ENCODE measurements around the gene BCL6B.
"Not testable (repeated sequence)": the region's sequence is repeated elsewhere in the genome, so short reads cannot be mapped to it uniquely, and the experiment has no call there.

Gene BCL6B

GRCh38 chr17:7034955-7035590, 12.2 kb downstream of the BCL6B start:
- no peak for DNase-seq

- DNase-seq = peak; percentile 99
Observed at GRCh38 chr17:7035591-7036368, 12.9 kb downstream of the BCL6B start, which contains the start of gene SLC16A13. TSS of gene SLC16A13 (plus strand) at chr17:7036015. CDS start at chr17:7036383, 368 bp downstream.

GRCh38 chr17:7038025-7038862, 15.4 kb downstream of the BCL6B start:
- DNase-seq = no peak

- peak; percentile 42 for DNase-seq
Observed at GRCh38 chr17:7039832-7040231, 17.0 kb downstream of the BCL6B start.

GRCh38 chr17:7041607-7042500, 19.0 kb downstream of the BCL6B start:
- DNase-seq = peak; percentile 34

- peak; percentile 37 for DNase-seq
Observed at GRCh38 chr17:7042501-7043181, 19.8 kb downstream of the BCL6B start.

GRCh38 chr17:7043182-7043496, 20.3 kb downstream of the BCL6B start:
- DNase-seq = no peak

GRCh38 chr17:7043497-7044198, 20.8 kb downstream of the BCL6B start, which contains the start of gene SLC16A11:
TSS of gene SLC16A11 (minus strand) at chr17:7044092. CDS start at chr17:7043513, 579 bp downstream.
- DNase-seq = no peak

- DNase-seq = peak; percentile 88
Observed at GRCh38 chr17:7045492-7046126, 22.8 kb downstream of the BCL6B start.

GRCh38 chr17:7046127-7046724, 23.4 kb downstream of the BCL6B start:
- DNase-seq = no peak

GRCh38 chr17:7046725-7047397, 24.0 kb downstream of the BCL6B start:
- peak; percentile 74 for DNase-seq

- DNase-seq = no peak
Observed at GRCh38 chr17:7047566-7047965, 24.7 kb downstream of the BCL6B start.

GRCh38 chr17:7048968-7049367, 26.1 kb downstream of the BCL6B start:
- no peak for DNase-seq

- not testable (repeated sequence) for DNase-seq
Observed at GRCh38 chr17:7050583-7050982, 27.7 kb downstream of the BCL6B start.

GRCh38 chr17:7056386-7056785, 33.5 kb downstream of the BCL6B start:
- DNase-seq = no peak

- DNase-seq = no peak
Observed at GRCh38 chr17:7058831-7059447, 36.1 kb downstream of the BCL6B start.

- DNase-seq = peak; percentile 18
Observed at GRCh38 chr17:7060165-7060891, 37.5 kb downstream of the BCL6B start.

- no peak for DNase-seq
Observed at GRCh38 chr17:7063518-7064094, 40.8 kb downstream of the BCL6B start.
